Omental fat pad (tissue), 4 donors: ENCODE results near the gene ADRA2B. TPM values are rescaled to one million over a fixed set of nuclear protein-coding genes. Genes with fewer than 3 reads are reported as not detected.

ENCODE experiments used
- ATAC-seq: fragments of 150-250 bp; one replicate; pipeline ENCODE4 v1.9.1; 2016; ENCODE audit warnings: mild to moderate bottlenecking, moderate library complexity; ENCODE audit not compliant: low FRiP score
- DNase-seq: peaks from one replicate; pipeline ENCODE4 v3.0.0-alpha.2; 2019; ENCODE audit warnings: low spot score
- CTCF ChIP-seq, 3 donors: fragments of 450-650 bp; IDR thresholded peaks; one replicate each; pipeline ENCODE4 v1.5.1; 2016 to 2017; ENCODE audit warnings: antibody characterized with exemption in 3 of 3, mild to moderate bottlenecking in 3 of 3, moderate library complexity in 2 of 3
- total RNA-seq, 4 donors: library from RNA; depleted of rRNA; stranded (reverse); fragments of >200 nt; gene quantifications; one replicate each; pipeline ENCODE4 v1.1.0, GENCODE V29; 2016

The ADRA2B gene
- total RNA-seq, 4 donors from 2014 or later: 0.63 to 9.8 (median 2.6) TPM

GRCh38 chr2:96107708-96108065 lies 8.7 kb downstream of the ADRA2B start:
- no peak for TF ChIP-seq CTCF (IDR thresholded peaks at IDR 0.05)
- no peak for DNase-seq
- ATAC-seq: no peak

GRCh38 chr2:96106991-96107707 lies 9.2 kb downstream of the ADRA2B start:
- ATAC-seq: no peak
- DNase-seq: no peak
- TF ChIP-seq CTCF (IDR thresholded peaks at IDR 0.05): no peak

GRCh38 chr2:96105994-96106715 lies 10.2 kb downstream of the ADRA2B start:
- no peak for ATAC-seq
- DNase-seq: no peak
- no peak for TF ChIP-seq CTCF (IDR thresholded peaks at IDR 0.05)

- no peak for DNase-seq
Observed at GRCh38 chr2:96105152-96105915, 11.0 kb downstream of the ADRA2B start.

GRCh38 chr2:96104487-96104861 lies 11.9 kb downstream of the ADRA2B start:
- no peak for TF ChIP-seq CTCF (IDR thresholded peaks at IDR 0.05)
- no peak for ATAC-seq
- DNase-seq: no peak

More at GRCh38 chr2:96105152-96105915, 11.0 kb downstream of the ADRA2B start:
- no peak for TF ChIP-seq CTCF (IDR thresholded peaks at IDR 0.05)
- no peak for ATAC-seq

- DNase-seq (no peak), ATAC-seq (no peak)
- TF ChIP-seq CTCF (IDR thresholded peaks at IDR 0.05): no peak
Observed at GRCh38 chr2:96103761-96104486, 12.4 kb downstream of the ADRA2B start.
